Measurements from ENCODE around the gene SGIP1. TPM values are rescaled to one million over a fixed set of nuclear protein-coding genes. Genes with fewer than 3 reads are reported as not detected.

SGIP1 gene
- total and polyA plus RNA-seq, 9 donors = 0.91 to 7.0 (median 3.3) TPM

DNA sequence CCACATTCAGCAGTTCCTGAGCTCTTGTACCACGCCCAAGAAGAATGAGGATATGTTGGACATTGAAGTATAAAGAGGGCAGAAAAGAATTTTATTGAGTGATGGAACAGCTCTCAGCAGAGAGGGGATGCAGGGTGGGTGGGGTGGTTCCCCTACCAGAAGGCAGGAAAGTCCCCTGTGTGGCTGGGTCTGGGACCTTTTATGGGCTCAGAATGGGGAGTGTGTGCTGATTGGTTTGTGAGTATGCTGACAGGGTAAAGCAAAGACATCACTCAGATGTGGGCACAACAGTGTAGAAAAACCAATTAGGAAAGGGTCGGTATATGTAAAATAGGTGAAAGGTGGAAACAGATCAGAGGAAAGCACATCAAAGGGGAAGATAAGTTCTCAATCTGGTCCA is 62.2 kb downstream of the SGIP1 start:
- WGBS, 3 donors = 83 to 95% (median 92%) methylated on average over 2 of the region's 2 CpGs
- Histone ChIP-seq H3K36me3 (no peaks in the 10 kb centered on the region), H3K9me3 (no peaks in the 10 kb centered on the region), H3K27me3 (no peaks in the 10 kb centered on the region), H3K4me3 (no peak overlapping the region), H3K27ac (no peak overlapping the region), H3K4me1 (ENCODE audit: insufficient read depth) (no peaks in the 10 kb centered on the region)
- intact Hi-C loops (cut with DNase I) = no loop called here
- TF ChIP-seq EP300 (IDR thresholded peaks at IDR 0.05) (no peak), POLR2A (IDR thresholded peaks at IDR 0.05) (no peak)
- TF ChIP-seq, protein P1, sequence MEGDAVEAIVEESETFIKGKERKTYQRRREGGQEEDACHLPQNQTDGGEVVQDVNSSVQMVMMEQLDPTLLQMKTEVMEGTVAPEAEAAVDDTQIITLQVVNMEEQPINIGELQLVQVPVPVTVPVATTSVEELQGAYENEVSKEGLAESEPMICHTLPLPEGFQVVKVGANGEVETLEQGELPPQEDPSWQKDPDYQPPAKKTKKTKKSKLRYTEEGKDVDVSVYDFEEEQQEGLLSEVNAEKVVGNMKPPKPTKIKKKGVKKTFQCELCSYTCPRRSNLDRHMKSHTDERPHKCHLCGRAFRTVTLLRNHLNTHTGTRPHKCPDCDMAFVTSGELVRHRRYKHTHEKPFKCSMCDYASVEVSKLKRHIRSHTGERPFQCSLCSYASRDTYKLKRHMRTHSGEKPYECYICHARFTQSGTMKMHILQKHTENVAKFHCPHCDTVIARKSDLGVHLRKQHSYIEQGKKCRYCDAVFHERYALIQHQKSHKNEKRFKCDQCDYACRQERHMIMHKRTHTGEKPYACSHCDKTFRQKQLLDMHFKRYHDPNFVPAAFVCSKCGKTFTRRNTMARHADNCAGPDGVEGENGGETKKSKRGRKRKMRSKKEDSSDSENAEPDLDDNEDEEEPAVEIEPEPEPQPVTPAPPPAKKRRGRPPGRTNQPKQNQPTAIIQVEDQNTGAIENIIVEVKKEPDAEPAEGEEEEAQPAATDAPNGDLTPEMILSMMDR (IDR thresholded peaks at IDR 0.05) = no peak
- DNase-seq = no peak

DNA sequence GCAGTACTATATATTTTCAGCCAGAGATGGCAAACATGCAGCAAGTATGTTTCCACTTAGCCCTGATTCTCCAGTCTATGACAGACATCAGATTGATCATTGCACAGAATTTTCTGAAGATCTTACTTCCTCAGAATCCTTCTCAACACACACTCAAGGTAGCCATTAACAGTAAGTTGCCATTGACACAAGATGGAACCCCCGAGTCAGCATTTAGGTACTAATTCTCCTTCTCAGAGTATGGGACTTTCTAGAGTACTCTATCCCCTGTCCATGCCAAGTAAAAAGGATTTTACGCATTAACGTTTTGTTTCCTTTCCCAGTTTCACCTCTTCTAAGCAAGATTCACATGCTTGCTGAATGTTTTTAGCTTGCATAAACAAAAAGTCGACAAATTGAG is 63.5 kb downstream of the SGIP1 start:
- no peaks in the 10 kb centered on the region for H3K4me1 ChIP-seq (ENCODE audit: insufficient read depth)
- TF ChIP-seq EP300 (IDR thresholded peaks at IDR 0.05) (no peak), POLR2A (IDR thresholded peaks at IDR 0.05) (no peak)
- TF ChIP-seq, protein P1 (IDR thresholded peaks at IDR 0.05) = no peak
- no peaks in the 10 kb centered on the region for H3K27me3 ChIP-seq
- H3K36me3 ChIP-seq = no peaks in the 10 kb centered on the region
- intact Hi-C loops (cut with DNase I) = no loop called here
- no peak overlapping the region for H3K4me3 ChIP-seq
- H3K27ac ChIP-seq = no peak overlapping the region
- WGBS, 3 donors = 73 to 91% (median 85%) methylated on average over 4 of the region's 4 CpGs
- H3K9me3 ChIP-seq = no peaks in the 10 kb centered on the region
- DNase-seq = no peak

DNA sequence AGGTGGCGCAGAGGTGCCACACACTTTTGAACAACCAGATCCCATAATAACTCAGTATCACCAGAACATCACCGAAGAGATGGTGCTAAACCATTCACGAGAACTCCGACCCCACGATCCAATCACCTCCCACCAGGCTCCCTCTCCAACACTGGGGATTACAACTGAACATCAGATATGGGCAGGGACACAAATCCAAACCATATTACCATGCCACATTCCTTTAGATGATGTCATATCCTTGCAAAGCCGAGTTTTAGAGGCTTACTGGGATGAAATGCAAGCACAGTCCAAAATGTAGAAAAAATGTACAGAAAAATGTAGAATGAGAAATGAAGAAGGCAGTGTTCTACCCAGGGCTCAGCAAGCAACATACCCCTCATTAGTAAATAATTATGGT is 64.7 kb downstream of the SGIP1 start:
- 83 to 85% (median 83%) methylated on average over 6 of the region's 6 CpGs for WGBS, 3 donors
- no peaks in the 10 kb centered on the region for H3K27me3 ChIP-seq
- intact Hi-C loops (cut with DNase I) = no loop called here
- DNase-seq = no peak
- H3K36me3 ChIP-seq = no peaks in the 10 kb centered on the region
- no peak overlapping the region for H3K4me3 ChIP-seq
- TF ChIP-seq EP300 (IDR thresholded peaks at IDR 0.05) = no peak
- TF ChIP-seq, protein P1 (IDR thresholded peaks at IDR 0.05) = no peak
- TF ChIP-seq POLR2A (IDR thresholded peaks at IDR 0.05) = no peak
- H3K27ac ChIP-seq = no peak overlapping the region
- no peaks in the 10 kb centered on the region for H3K9me3 ChIP-seq
- no peaks in the 10 kb centered on the region for H3K4me1 ChIP-seq (ENCODE audit: insufficient read depth)

DNA sequence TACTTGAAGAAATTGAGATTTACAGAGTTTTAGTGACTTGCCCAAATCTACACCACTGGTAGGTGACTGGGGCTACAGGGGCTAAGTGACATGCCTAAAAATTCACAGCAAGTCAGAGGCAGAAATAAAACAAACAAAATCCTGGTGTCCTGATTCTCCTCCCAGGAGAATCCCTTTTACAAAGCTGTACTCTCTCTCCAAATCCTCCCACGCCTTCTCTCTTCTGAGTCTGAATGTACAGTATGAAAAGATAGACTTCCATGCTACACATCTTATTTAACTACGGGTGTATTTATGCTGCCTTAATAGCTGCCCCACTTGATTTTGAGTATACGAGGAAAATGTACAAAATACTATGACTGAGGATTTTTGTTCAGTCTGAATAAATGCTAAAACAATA is 65.4 kb downstream of the SGIP1 start:
- Histone ChIP-seq H3K27me3 (no peaks in the 10 kb centered on the region), H3K27ac (no peak overlapping the region), H3K36me3 (no peaks in the 10 kb centered on the region), H3K4me1 (ENCODE audit: insufficient read depth) (no peaks in the 10 kb centered on the region), H3K4me3 (no peak overlapping the region), H3K9me3 (no peaks in the 10 kb centered on the region)
- 49 to 61% (median 57%) methylated on average over 3 of the region's 3 CpGs for WGBS, 3 donors
- no peak for TF ChIP-seq POLR2A (IDR thresholded peaks at IDR 0.05)
- TF ChIP-seq EP300 (IDR thresholded peaks at IDR 0.05) = no peak
- TF ChIP-seq, protein P1 (IDR thresholded peaks at IDR 0.05) = no peak
- no peak for DNase-seq
- intact Hi-C loops (cut with DNase I) = no loop called here
